Esophagus muscularis mucosa (tissue), 3 donors: ENCODE data around the gene ASIC1.

Experiments
- POLR2A ChIP-seq: fragments of 450-650 bp; IDR thresholded peaks from one replicate; pipeline ENCODE4 v1.6.1; 2017; ENCODE audit warnings: antibody characterized with exemption, moderate library complexity, mild to moderate bottlenecking, low read depth
- TF ChIP-seq, protein P1 (sequence below), 3 experiments: fragments of 200-600 bp in 2 of 3; fragments of 450-650 bp in 1 of 3; sonication (generic) in 2 of 3; IDR thresholded peaks; one replicate each; pipeline ENCODE4 v1.5.1; 2017 to 2019; ENCODE audit warnings: antibody characterized with exemption in 3 of 3, mild to moderate bottlenecking in 2 of 3, moderate library complexity in 1 of 3

DNA sequence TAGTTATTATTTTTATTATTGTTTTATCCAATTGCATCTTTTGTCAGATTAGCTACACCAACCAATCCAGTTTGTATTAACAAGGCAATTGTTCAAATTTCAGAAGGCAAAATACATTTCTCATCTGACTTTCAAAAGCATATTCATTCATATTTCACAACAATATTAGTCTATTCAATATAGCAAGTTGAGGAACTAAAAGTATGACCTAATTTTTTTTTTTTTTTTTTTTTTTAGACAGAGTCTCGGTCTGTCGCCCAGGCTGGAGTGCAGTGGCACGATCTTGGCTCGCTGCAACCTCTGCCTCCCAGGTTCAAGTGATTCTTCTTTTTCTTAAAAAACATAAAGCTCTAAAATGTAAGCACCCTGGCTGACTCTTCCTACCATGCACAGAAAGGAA lies 71.9 kb downstream of the ASIC1 start:
- TF ChIP-seq, protein P1, sequence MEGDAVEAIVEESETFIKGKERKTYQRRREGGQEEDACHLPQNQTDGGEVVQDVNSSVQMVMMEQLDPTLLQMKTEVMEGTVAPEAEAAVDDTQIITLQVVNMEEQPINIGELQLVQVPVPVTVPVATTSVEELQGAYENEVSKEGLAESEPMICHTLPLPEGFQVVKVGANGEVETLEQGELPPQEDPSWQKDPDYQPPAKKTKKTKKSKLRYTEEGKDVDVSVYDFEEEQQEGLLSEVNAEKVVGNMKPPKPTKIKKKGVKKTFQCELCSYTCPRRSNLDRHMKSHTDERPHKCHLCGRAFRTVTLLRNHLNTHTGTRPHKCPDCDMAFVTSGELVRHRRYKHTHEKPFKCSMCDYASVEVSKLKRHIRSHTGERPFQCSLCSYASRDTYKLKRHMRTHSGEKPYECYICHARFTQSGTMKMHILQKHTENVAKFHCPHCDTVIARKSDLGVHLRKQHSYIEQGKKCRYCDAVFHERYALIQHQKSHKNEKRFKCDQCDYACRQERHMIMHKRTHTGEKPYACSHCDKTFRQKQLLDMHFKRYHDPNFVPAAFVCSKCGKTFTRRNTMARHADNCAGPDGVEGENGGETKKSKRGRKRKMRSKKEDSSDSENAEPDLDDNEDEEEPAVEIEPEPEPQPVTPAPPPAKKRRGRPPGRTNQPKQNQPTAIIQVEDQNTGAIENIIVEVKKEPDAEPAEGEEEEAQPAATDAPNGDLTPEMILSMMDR (IDR thresholded peaks at IDR 0.05) = no peak
- TF ChIP-seq POLR2A = no peak
